Limb (tissue), 2 donors: ENCODE results near the gene CRYGS.
"Not testable (repeated sequence)": the region's sequence is repeated elsewhere in the genome, so short reads cannot be mapped to it uniquely, and the experiment has no call there.

Source experiments
- DNase-seq, 2 donors: peaks; one replicate each; pipeline ENCODE4 v3.0.0-alpha.2; 2016; ENCODE audit errors: extremely low spot score in 2 of 2

CRYGS gene

DNA sequence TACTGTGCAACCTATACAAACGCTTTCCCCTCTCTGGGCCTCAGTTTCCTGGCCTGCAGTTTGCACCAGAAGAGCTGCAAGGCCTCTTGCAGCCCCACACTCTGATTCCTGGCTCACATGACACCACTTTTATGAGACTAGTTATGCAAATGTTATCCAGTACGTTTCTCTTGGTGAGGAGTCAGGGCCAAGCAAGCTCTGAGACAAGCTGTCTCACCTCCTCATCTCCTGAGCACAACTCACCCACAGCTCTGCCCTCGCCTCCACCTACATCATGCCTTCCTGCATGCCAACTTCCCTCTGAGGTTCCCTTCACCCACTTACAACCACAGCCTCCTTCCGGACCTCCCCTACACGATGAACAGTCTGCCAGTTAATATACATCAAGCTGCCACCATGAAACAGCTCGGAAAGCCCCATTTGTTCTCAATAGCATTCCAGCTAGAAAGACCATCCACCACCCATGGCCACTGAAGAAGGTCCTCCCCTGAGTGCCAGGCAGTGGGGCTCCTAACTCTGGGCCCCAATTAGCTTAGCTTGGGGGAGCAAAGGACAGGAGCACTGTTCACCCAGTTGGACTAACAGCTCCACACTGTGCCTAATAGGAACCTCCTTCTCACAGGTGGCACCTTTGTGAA lies 25.0 kb downstream of the CRYGS start:
- no peak for DNase-seq

- DNase-seq = no peak
Measured at GRCh38 chr3:186517218-186517617, 27.0 kb downstream of the CRYGS start.

- DNase-seq = no peak
Measured at GRCh38 chr3:186516646-186517045, 27.5 kb downstream of the CRYGS start.

- DNase-seq = no peak
Measured at GRCh38 chr3:186515125-186515524, 29.1 kb downstream of the CRYGS start.

DNA sequence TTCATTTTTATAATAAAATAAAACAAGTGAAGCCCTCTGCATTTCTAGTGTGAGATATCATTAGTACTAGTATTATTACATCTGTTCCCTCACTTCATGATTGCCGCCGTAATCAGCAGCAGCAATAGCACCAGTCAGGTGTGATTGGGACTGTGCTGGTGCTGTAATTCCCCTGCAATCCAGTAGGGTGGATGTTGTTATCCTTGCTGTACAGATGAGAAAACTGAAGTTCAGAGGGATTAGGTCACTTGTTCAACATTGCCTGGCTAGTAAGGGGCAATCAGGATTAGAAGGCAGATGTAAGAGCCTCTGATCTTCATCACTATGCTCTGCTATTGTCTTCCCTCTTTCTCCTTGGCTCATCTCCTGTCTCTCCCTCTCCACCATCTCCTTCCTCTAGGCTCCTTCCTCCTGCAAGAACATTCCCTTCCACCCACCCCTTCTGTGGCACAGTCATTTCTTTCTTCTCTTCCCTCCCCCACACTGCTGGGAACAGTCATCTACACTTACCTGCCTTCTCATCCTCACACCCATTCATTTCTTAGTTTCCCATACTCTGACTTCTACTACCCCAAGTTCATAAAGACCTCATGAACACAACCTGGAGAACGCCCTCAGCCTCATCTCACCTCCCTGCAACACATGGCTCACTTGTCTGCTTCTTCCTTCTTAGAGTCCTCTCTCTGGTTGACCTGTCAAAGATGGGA lies 29.7 kb downstream of the CRYGS start:
- DNase-seq = no peak

GRCh38 chr3:186513386-186513785 lies 30.8 kb downstream of the CRYGS start:
- no peak for DNase-seq

- no peak for DNase-seq
Measured at GRCh38 chr3:186512570-186513302, 31.4 kb downstream of the CRYGS start.

GRCh38 chr3:186511702-186512101 lies 32.5 kb downstream of the CRYGS start:
- DNase-seq = no peak

- no peak for DNase-seq
Measured at GRCh38 chr3:186511245-186511644, 32.9 kb downstream of the CRYGS start.

- DNase-seq = no peak
Measured at GRCh38 chr3:186510374-186511079, 33.7 kb downstream of the CRYGS start.

DNA sequence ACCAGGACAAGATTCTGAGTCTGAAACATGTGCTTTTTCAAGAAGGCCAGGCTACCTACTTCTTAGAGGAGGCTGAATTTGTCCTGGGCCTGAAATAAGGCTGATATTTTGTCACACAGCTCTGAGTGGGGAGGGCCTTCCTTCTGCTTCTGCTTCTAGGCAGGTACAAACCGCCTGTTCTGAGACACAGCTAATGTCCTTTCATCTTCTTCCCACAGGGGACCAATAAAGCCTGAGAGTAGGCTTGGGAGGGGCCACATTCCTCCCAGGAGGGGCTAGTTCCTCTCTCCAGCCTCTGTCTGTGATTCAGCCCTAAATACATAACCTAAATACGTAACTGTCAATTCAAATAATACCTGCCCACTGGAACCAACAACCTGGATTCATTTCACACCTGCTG lies 34.8 kb downstream of the CRYGS start:
- no peak for DNase-seq

- no peak for DNase-seq
Measured at GRCh38 chr3:186506857-186507256, 37.3 kb downstream of the CRYGS start.

- DNase-seq = no peak
Measured at GRCh38 chr3:186506191-186506739, 37.9 kb downstream of the CRYGS start.

- no peak for DNase-seq
Measured at GRCh38 chr3:186502966-186503712, 41.0 kb downstream of the CRYGS start.

GRCh38 chr3:186502138-186502948 lies 41.8 kb downstream of the CRYGS start:
- DNase-seq = no peak

DNA sequence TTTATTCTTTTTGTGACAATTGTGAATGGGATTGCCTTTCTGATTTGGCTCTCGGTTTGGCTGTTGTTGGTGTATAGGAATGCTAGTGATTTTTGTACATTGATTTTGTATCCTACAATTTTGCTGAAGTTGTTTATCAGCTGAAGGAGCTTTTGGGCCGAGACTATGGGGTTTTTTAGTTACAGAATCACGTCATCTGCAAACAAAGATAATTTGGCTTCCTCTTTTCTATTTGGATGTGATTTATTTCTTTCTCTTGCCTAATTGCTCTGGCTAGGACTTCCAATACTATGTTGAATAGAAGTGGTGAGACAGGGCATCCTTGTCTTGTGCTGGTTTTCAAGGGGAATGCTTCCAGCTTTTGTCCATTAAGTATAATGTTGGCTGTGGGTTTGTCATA lies 44.2 kb downstream of the CRYGS start:
- DNase-seq = not testable (repeated sequence)

- DNase-seq = not testable (repeated sequence)
Measured at GRCh38 chr3:186498022-186498421, 46.2 kb downstream of the CRYGS start.

DNA sequence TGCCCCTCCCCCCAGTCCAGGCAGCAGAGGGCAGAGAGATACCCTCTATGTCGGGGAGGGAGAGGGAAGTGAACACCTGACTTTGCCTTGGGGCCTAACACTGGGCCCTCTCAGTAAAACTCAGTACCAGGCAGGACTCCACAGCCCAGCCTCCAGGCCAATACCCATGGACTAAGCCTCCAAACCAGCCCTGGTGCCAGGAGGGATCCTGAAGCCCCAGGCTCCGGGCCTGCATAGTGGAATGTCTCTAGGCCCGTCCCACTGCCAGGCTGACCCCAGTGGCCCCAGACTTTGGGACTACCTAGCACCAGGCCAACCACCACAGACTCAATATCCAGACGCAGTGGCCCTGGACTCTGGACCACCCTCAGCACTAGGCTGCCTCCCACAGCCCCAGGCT lies 46.6 kb downstream of the CRYGS start:
- DNase-seq = no peak

DNA sequence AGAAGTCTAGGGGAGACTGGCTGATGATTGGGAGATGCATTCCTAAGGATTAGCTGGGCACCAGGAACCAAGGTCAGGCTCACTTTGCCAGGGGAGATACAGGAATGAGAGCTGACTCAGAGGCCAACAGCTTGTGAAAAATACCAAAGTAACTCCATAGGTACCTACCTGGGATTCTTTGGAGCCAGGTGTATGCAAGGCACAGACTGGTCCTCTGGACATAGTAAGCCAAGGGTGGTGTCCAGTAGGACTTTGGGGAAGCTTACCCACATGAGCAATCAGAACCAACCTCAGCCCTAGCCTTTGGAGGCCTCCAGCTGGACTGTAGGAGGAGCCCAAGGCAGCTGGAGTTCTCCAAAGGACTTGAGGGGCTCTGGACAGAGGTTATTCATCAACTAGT lies 47.5 kb downstream of the CRYGS start:
- DNase-seq = no peak

DNA sequence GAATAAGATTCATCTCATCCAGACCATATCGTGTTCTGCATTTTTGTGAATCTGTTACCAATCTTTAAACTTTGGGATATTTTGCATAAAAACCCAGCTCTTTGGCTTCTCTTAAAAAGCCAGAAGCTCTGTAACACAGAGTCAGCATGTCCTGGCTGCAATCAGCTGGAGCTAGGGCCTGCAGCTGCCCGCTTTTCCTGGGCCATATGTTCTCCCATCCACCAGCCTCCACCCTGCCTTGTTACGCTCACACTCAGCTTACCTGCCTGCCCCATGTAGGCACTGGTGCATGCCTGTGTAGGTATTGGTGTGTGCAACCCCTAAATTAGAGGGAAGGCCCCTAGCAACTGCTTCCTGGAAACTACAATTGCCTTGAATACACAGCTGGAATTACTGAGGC lies 48.2 kb downstream of the CRYGS start:
- no peak for DNase-seq
